ENCODE results near the gene GNPTAB.

DNA sequence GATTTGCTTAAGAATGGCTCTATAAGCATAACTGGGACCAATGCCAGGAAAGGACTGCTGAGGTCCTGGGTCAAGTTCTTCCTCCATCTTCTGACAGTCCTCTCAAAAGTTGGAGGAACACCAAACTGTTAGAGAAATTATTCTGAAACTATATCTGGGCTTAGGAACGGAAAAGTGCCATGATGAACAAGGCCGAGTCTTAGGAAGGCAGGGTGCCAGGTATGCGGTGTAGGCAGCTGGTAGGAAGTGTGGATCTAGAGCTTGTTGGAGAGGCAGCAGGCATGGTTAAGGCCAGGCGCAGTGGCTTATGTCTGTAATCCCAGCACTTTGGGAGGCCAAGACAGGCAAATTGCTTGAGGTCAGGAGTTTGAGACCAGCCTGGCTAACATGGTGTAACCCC lies 7.7 kb downstream of the GNPTAB start:
- TF ChIP-seq, protein P1, sequence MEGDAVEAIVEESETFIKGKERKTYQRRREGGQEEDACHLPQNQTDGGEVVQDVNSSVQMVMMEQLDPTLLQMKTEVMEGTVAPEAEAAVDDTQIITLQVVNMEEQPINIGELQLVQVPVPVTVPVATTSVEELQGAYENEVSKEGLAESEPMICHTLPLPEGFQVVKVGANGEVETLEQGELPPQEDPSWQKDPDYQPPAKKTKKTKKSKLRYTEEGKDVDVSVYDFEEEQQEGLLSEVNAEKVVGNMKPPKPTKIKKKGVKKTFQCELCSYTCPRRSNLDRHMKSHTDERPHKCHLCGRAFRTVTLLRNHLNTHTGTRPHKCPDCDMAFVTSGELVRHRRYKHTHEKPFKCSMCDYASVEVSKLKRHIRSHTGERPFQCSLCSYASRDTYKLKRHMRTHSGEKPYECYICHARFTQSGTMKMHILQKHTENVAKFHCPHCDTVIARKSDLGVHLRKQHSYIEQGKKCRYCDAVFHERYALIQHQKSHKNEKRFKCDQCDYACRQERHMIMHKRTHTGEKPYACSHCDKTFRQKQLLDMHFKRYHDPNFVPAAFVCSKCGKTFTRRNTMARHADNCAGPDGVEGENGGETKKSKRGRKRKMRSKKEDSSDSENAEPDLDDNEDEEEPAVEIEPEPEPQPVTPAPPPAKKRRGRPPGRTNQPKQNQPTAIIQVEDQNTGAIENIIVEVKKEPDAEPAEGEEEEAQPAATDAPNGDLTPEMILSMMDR (IDR thresholded peaks at IDR 0.05): no peak
- TF ChIP-seq POLR2A (IDR thresholded peaks at IDR 0.05): no peak
